ENCODE data around the gene PCDH12.

GRCh38 chr5:141992349-141992963, 34.5 kb upstream of the PCDH12 start:
- TF ChIP-seq CTCF (IDR thresholded peaks at IDR 0.05) (peak; percentile 67 to 91 (median 75)), POLR2A (IDR thresholded peaks at IDR 0.05) (no peak)

Data from body of pancreas (tissue), 4 donors.